ENCODE measurements around the gene MRM2. TPM values are rescaled to one million over a fixed set of nuclear protein-coding genes. Genes with fewer than 3 reads are reported as not detected.

Gene MRM2
- total and polyA plus RNA-seq, 5 donors from 2014 or later = 7.3 to 39.7 (median 37.1) TPM

DNA sequence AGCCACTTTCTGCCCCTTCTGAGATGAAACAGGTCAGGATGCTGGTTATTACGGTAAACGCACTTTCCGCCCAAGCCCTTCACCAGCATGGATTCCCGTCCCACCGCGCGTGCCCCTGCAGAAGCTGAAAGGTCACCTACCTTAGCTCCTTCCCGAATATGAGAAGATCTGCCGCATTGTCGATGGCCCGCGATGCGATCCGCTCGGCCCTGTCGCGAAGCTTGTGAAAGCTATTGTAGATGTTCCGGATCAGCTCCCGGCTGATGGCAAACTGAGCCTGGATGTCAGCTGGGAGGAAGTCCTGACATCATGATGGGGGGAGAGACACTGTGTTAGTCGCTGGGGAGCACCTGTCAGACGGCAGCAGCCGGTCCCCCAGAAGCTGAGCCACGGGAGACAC is 22.2 kb upstream of the MRM2 start:
- H3K9me3 Mint-ChIP-seq = no peaks in the 10 kb centered on the region
- ATAC-seq (ENCODE audit: low read depth in 2 of 2) (no peak), DNase-seq (no peak)
- no peak overlapping the region for H3K4me3 ChIP-seq (ENCODE audit: low read depth, low read length)
- H3K27ac Mint-ChIP-seq = peak overlapping the region in 1 of 3 donors; percentile 11
- H3K4me1 ChIP-seq (ENCODE audit: control insufficient read depth, insufficient read depth, low read length, poor library complexity, severe bottlenecking) = peaks cover 4% of the 10 kb centered on the region
- peaks cover 10% of the 10 kb centered on the region for H3K36me3 Mint-ChIP-seq
- H3K36me3 ChIP-seq (ENCODE audit: control insufficient read depth, insufficient read depth, low read length) = no peaks in the 10 kb centered on the region
- no peaks in the 10 kb centered on the region for H3K27me3 Mint-ChIP-seq
- no peaks in the 10 kb centered on the region for H3K27me3 ChIP-seq (ENCODE audit: control insufficient read depth, insufficient read depth, low read length)
- no peaks in the 10 kb centered on the region for H3K9me3 ChIP-seq (ENCODE audit: control insufficient read depth in 2 of 2, low read length in 2 of 2)
- H3K27ac ChIP-seq (ENCODE audit: insufficient read depth, low read length, poor library complexity, severe bottlenecking) = no peak overlapping the region
- H3K4me3 Mint-ChIP-seq = no peak overlapping the region
- H3K4me1 Mint-ChIP-seq = peaks cover 0 to 12% (median 6%) of the 10 kb centered on the region in 4 donors

DNA sequence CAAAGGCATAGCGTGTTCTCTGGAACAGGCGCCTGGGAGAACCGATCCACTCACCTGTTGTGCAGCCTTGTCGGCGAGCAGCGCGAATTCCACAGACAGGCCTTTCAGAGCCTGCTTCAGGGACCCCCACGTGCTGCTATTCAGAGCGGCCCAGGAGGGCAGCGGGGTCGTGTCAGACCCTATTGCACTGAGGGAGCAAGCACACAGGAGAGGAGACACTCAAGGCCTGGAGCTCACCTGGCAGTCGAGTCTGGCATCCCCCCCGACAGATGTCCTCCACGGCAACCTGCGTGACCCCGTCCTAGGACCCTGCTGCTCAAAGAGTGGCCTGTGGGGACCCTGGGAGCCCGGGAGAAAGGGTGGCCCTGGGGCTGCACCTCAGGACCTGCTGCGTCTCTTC is 21.2 kb upstream of the MRM2 start:
- Mint-ChIP-seq H3K27ac (no peak overlapping the region), H3K27me3 (no peaks in the 10 kb centered on the region), H3K36me3 (peaks cover 10% of the 10 kb centered on the region), H3K4me1 (peaks cover 0 to 12% (median 6%) of the 10 kb centered on the region in 4 donors), H3K4me3 (no peak overlapping the region), H3K9me3 (no peaks in the 10 kb centered on the region)
- peaks cover 4% of the 10 kb centered on the region for H3K4me1 ChIP-seq (ENCODE audit: control insufficient read depth, insufficient read depth, low read length, poor library complexity, severe bottlenecking)
- no peaks in the 10 kb centered on the region for H3K9me3 ChIP-seq (ENCODE audit: control insufficient read depth in 2 of 2, low read length in 2 of 2)
- H3K27me3 ChIP-seq (ENCODE audit: control insufficient read depth, insufficient read depth, low read length) = no peaks in the 10 kb centered on the region
- no peak for DNase-seq
- H3K36me3 ChIP-seq (ENCODE audit: control insufficient read depth, insufficient read depth, low read length) = no peaks in the 10 kb centered on the region
- ATAC-seq (ENCODE audit: low read depth in 2 of 2) = no peak
- no peak overlapping the region for H3K27ac ChIP-seq (ENCODE audit: insufficient read depth, low read length, poor library complexity, severe bottlenecking)
- H3K4me3 ChIP-seq (ENCODE audit: low read depth, low read length) = no peak overlapping the region

DNA sequence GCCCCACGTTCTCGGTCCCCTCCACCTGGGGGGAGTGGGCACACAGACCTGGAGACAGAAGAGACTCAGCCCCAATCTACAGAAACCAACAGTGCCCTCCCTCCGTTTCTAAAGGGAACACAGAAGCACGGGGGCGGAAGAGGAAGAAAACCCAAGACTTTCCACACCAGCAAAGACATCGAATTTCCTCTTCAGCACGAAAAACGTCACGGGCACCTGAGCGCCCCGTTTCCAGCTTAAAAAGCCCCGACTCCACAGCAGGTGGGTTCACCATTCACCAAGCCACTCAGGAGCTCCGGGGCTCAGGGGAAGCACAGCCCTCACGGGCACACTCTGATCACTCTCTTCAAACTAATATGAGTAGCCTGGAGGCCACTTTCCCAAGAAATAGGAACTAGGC is 19.6 kb upstream of the MRM2 start:
- peak overlapping the region; percentile 28 for H3K27ac ChIP-seq (ENCODE audit: insufficient read depth, low read length, poor library complexity, severe bottlenecking)
- H3K4me1 Mint-ChIP-seq = peaks cover 0 to 12% (median 6%) of the 10 kb centered on the region in 4 donors
- peak in 2 of 3 donors; percentile 12 to 37 for DNase-seq

DNA sequence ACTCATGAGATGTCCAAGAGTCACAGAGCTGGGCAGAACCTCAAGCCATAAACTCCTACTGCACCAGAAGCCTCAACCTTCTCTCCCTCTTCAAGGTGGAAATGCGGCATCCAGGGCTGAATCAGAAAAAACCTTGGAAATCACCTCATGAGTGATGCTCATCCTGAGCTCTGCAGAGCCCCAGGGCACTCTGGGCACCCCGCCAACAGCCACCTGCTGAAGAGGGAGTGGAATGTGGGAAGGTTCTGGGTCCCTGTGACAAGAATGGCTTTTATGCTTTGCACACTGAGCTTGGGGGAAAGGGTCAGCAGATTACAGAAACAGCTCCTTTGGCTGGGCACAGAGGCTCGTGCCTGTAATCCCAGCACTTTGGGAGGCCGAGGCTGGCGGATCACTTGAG is 18.8 kb upstream of the MRM2 start:
- Histone ChIP-seq H3K4me1 (ENCODE audit: control insufficient read depth, insufficient read depth, low read length, poor library complexity, severe bottlenecking) (peaks cover 4% of the 10 kb centered on the region), H3K9me3 (ENCODE audit: control insufficient read depth in 2 of 2, low read length in 2 of 2) (no peaks in the 10 kb centered on the region), H3K4me3 (ENCODE audit: low read depth, low read length) (no peak overlapping the region), H3K27me3 (ENCODE audit: control insufficient read depth, insufficient read depth, low read length) (no peaks in the 10 kb centered on the region), H3K36me3 (ENCODE audit: control insufficient read depth, insufficient read depth, low read length) (no peaks in the 10 kb centered on the region), H3K27ac (ENCODE audit: insufficient read depth, low read length, poor library complexity, severe bottlenecking) (no peak overlapping the region)
- no peaks in the 10 kb centered on the region for H3K9me3 Mint-ChIP-seq
- ATAC-seq (ENCODE audit: low read depth in 2 of 2) (no peak), DNase-seq (no peak)
- peaks cover 14% of the 10 kb centered on the region for H3K36me3 Mint-ChIP-seq
- no peak overlapping the region for H3K4me3 Mint-ChIP-seq
- H3K4me1 Mint-ChIP-seq = peaks cover 0 to 12% (median 6%) of the 10 kb centered on the region in 4 donors
- H3K27me3 Mint-ChIP-seq = no peaks in the 10 kb centered on the region
- peak overlapping the region in 1 of 3 donors; percentile 47 for H3K27ac Mint-ChIP-seq

More for the DNA sequence above, 19.6 kb upstream of the MRM2 start:
- Mint-ChIP-seq H3K36me3 (peaks cover 11% of the 10 kb centered on the region), H3K27ac (peak overlapping the region; percentile 88 to 96 (median 90)), H3K4me3 (peak overlapping the region in 2 of 4 donors; percentile 55 to 65), H3K27me3 (no peaks in the 10 kb centered on the region), H3K9me3 (no peaks in the 10 kb centered on the region)
- no peaks in the 10 kb centered on the region for H3K27me3 ChIP-seq (ENCODE audit: control insufficient read depth, insufficient read depth, low read length)
- no peaks in the 10 kb centered on the region for H3K9me3 ChIP-seq (ENCODE audit: control insufficient read depth in 2 of 2, low read length in 2 of 2)
- no peak overlapping the region for H3K4me3 ChIP-seq (ENCODE audit: low read depth, low read length)
- no peaks in the 10 kb centered on the region for H3K36me3 ChIP-seq (ENCODE audit: control insufficient read depth, insufficient read depth, low read length)
- peak in 1 of 2 donors; percentile 42 for ATAC-seq (ENCODE audit: low read depth in 2 of 2)
- peaks cover 4% of the 10 kb centered on the region for H3K4me1 ChIP-seq (ENCODE audit: control insufficient read depth, insufficient read depth, low read length, poor library complexity, severe bottlenecking)

DNA sequence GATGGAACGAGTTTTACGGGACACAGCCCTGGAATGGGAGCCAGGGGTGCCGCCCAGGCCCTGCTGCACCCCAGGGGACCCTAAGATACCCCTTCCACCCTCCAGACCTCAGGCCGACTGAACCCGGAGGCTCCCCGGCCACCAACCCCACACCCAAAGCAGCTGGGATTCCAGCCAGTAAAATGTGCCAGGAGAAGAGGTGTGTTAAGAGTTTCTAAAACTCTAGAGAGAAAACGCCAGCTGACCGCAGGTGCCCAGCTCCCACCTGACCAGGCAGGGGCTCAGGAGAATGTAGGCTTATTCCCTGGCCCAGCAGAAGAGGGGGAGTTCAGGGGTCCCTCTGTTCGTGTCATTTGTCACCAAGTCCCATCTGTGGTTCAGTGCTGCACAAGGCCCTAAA is 17.5 kb upstream of the MRM2 start:
- Histone ChIP-seq H3K4me3 (ENCODE audit: low read depth, low read length) (no peak overlapping the region), H3K36me3 (ENCODE audit: control insufficient read depth, insufficient read depth, low read length) (no peaks in the 10 kb centered on the region), H3K9me3 (ENCODE audit: control insufficient read depth in 2 of 2, low read length in 2 of 2) (no peaks in the 10 kb centered on the region), H3K27ac (ENCODE audit: insufficient read depth, low read length, poor library complexity, severe bottlenecking) (no peak overlapping the region), H3K4me1 (ENCODE audit: control insufficient read depth, insufficient read depth, low read length, poor library complexity, severe bottlenecking) (peaks cover 4% of the 10 kb centered on the region), H3K27me3 (ENCODE audit: control insufficient read depth, insufficient read depth, low read length) (no peaks in the 10 kb centered on the region)
- Mint-ChIP-seq H3K9me3 (no peaks in the 10 kb centered on the region), H3K4me1 (peaks cover 0 to 12% (median 6%) of the 10 kb centered on the region in 4 donors), H3K36me3 (peaks cover 13% of the 10 kb centered on the region), H3K4me3 (no peak overlapping the region), H3K27me3 (no peaks in the 10 kb centered on the region), H3K27ac (peak overlapping the region in 1 of 3 donors; percentile 43)
- DNase-seq (no peak), ATAC-seq (ENCODE audit: low read depth in 2 of 2) (no peak)

DNA sequence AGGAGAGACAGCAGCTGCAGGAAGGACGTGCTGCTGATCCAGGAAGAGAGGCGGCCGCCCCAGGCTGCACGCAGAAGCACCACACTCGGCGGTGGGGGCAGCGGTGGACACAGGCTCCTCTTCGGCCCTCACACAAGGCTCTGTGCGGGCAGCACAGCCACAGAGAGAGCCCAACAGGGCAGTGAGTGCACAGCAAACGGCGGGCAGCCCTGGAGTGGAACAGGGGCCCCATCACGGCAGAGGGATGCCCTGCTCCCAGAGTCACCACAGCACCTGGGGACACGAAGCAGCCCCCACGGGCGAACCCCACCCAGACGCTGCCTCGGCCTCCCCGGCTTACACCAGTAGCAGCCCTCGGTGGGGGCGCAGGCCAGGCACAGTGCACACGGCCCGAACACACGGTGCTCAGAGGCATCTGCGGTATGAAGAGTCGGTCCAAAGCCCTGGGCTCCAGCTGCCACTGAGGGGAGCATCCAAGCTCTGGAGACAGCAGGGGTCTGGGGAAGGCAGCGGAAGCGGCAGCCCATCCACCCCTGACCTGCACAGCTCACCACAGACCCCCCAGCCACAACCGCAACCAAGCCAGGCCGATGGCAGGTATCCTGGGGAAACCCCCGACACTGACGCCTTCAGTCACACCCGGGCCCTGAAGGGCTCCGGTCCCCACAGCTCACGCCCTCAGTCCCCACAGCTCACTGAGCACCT is 16.8 kb upstream of the MRM2 start:
- no peaks in the 10 kb centered on the region for H3K9me3 ChIP-seq (ENCODE audit: control insufficient read depth in 2 of 2, low read length in 2 of 2)
- H3K4me3 ChIP-seq (ENCODE audit: low read depth, low read length) = no peak overlapping the region
- no peak overlapping the region for H3K27ac ChIP-seq (ENCODE audit: insufficient read depth, low read length, poor library complexity, severe bottlenecking)
- no peak overlapping the region for H3K27ac Mint-ChIP-seq
- no peak overlapping the region for H3K4me3 Mint-ChIP-seq
- peaks cover 6% of the 10 kb centered on the region for H3K36me3 Mint-ChIP-seq
- peaks cover 0 to 13% (median 6%) of the 10 kb centered on the region in 4 donors for H3K4me1 Mint-ChIP-seq
- ATAC-seq (ENCODE audit: low read depth in 2 of 2) (no peak), DNase-seq (no peak)
- H3K4me1 ChIP-seq (ENCODE audit: control insufficient read depth, insufficient read depth, low read length, poor library complexity, severe bottlenecking) = peaks cover 4% of the 10 kb centered on the region
- no peaks in the 10 kb centered on the region for H3K27me3 Mint-ChIP-seq
- no peaks in the 10 kb centered on the region for H3K9me3 Mint-ChIP-seq
- no peaks in the 10 kb centered on the region for H3K27me3 ChIP-seq (ENCODE audit: control insufficient read depth, insufficient read depth, low read length)
- no peaks in the 10 kb centered on the region for H3K36me3 ChIP-seq (ENCODE audit: control insufficient read depth, insufficient read depth, low read length)

DNA sequence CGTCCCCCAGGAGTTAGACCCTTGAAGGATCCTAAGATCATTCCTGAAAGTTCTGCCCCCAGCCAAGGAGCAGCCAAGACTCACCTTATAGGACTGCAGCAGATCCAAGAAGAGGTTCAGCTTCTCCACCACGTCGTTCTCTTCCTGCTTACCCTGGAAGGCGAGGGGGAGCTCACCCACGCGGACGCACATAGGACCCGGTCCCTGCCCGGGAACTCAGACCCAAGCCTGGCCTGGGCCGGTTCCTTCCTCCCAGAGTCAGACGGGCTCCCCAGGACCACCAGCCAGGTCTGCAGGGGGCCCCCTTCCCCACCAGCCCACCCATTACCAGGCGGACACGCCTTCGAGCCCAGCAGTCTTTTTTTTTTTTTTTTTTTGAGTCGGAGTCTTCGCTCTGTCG is 15.6 kb upstream of the MRM2 start:
- Histone ChIP-seq H3K4me1 (ENCODE audit: control insufficient read depth, insufficient read depth, low read length, poor library complexity, severe bottlenecking) (peaks cover 4% of the 10 kb centered on the region), H3K27me3 (ENCODE audit: control insufficient read depth, insufficient read depth, low read length) (no peaks in the 10 kb centered on the region), H3K27ac (ENCODE audit: insufficient read depth, low read length, poor library complexity, severe bottlenecking) (no peak overlapping the region), H3K36me3 (ENCODE audit: control insufficient read depth, insufficient read depth, low read length) (no peaks in the 10 kb centered on the region), H3K4me3 (ENCODE audit: low read depth, low read length) (no peak overlapping the region), H3K9me3 (ENCODE audit: control insufficient read depth in 2 of 2, low read length in 2 of 2) (no peaks in the 10 kb centered on the region)
- H3K27me3 Mint-ChIP-seq = no peaks in the 10 kb centered on the region
- no peak overlapping the region for H3K27ac Mint-ChIP-seq
- peaks cover 0 to 16% (median 6%) of the 10 kb centered on the region in 4 donors for H3K4me1 Mint-ChIP-seq
- peaks cover 6% of the 10 kb centered on the region for H3K36me3 Mint-ChIP-seq
- no peaks in the 10 kb centered on the region for H3K9me3 Mint-ChIP-seq
- no peak for DNase-seq
- H3K4me3 Mint-ChIP-seq = peak overlapping the region in 1 of 4 donors; percentile 21
- no peak for ATAC-seq (ENCODE audit: low read depth in 2 of 2)

DNA sequence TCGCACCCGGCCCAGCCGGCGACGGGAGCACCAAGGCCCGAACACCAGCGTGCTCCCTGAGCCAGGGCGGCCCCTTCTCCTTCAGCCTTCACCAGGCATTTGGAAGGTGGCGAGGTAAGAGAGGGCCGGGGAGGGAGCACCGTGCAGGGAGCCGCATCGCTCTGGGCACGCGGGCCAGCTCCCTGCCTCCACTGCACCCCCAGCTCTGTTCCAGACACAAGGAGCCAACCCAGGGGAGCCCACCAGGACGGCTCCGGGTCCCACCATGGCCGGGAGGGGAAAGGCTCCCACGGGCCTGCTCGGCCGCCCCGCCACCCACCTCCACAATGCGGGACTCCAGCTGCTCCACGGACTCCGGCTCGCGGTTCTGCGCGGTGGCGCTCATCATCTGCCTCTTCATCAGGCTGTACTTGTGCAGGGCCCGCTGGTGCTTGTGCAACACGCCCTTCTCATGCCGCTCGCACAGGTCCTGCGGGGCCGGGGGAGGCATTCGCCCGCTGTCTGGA is 15.1 kb upstream of the MRM2 start:
- Mint-ChIP-seq H3K4me3 (no peak overlapping the region), H3K27me3 (no peaks in the 10 kb centered on the region), H3K9me3 (no peaks in the 10 kb centered on the region), H3K27ac (no peak overlapping the region), H3K36me3 (peaks cover 6% of the 10 kb centered on the region), H3K4me1 (peaks cover 0 to 15% (median 6%) of the 10 kb centered on the region in 4 donors)
- Histone ChIP-seq H3K27me3 (ENCODE audit: control insufficient read depth, insufficient read depth, low read length) (no peaks in the 10 kb centered on the region), H3K36me3 (ENCODE audit: control insufficient read depth, insufficient read depth, low read length) (no peaks in the 10 kb centered on the region), H3K4me3 (ENCODE audit: low read depth, low read length) (no peak overlapping the region), H3K27ac (ENCODE audit: insufficient read depth, low read length, poor library complexity, severe bottlenecking) (no peak overlapping the region), H3K9me3 (ENCODE audit: control insufficient read depth in 2 of 2, low read length in 2 of 2) (no peaks in the 10 kb centered on the region), H3K4me1 (ENCODE audit: control insufficient read depth, insufficient read depth, low read length, poor library complexity, severe bottlenecking) (peaks cover 4% of the 10 kb centered on the region)
- DNase-seq (no peak), ATAC-seq (ENCODE audit: low read depth in 2 of 2) (no peak)
